KMS-11 (cell line): ENCODE measurements around the gene ZSCAN1.
"Not testable (repeated sequence)": the region's sequence is repeated elsewhere in the genome, so short reads cannot be mapped to it uniquely, and the experiment has no call there.

Source experiments
- H2AFZ ChIP-seq: fragments of 200-600 bp; sonication (generic); 2 replicates; pipeline ENCODE4 v1.6.1; 2016; ENCODE audit warnings: antibody characterized with exemption, mixed run types, low read depth
- H3K27ac ChIP-seq: fragments of 200-600 bp; sonication (generic); 2 replicates; pipeline ENCODE4 v1.6.1; 2016; ENCODE audit warnings: mild to moderate bottlenecking, mixed run types
- H3K27me3 ChIP-seq: fragments of 200-600 bp; sonication (generic); 2 replicates; pipeline ENCODE4 v1.6.1; 2017; ENCODE audit warnings: mild to moderate bottlenecking, low read depth, mixed run types, moderate library complexity; ENCODE audit not compliant: insufficient read depth
- H3K36me3 ChIP-seq: fragments of 200-600 bp; sonication (generic); 2 replicates; pipeline ENCODE4 v1.6.1; 2017; ENCODE audit warnings: mild to moderate bottlenecking, mixed run types; ENCODE audit not compliant: insufficient read depth
- H3K4me1 ChIP-seq: fragments of 200-600 bp; sonication (generic); 2 replicates; pipeline ENCODE4 v1.6.1; 2016; ENCODE audit warnings: mild to moderate bottlenecking, low read depth, mixed run types; ENCODE audit not compliant: poor library complexity, severe bottlenecking
- H3K4me2 ChIP-seq: fragments of 200-600 bp; sonication (generic); 2 replicates; pipeline ENCODE4 v1.7.0; 2016; ENCODE audit warnings: mild to moderate bottlenecking, mixed run types
- H3K4me3 ChIP-seq: fragments of 200-600 bp; sonication (generic); IDR thresholded peaks from 2 replicates; pipeline ENCODE4 v1.6.1; 2017; ENCODE audit warnings: low read depth, low read length, mixed read lengths; ENCODE audit not compliant: insufficient read depth
- H3K79me2 ChIP-seq: fragments of 200-600 bp; sonication (generic); 2 replicates; pipeline ENCODE4 v1.6.1; 2016; ENCODE audit warnings: low read depth, mixed run types; ENCODE audit not compliant: insufficient read depth
- H3K9ac ChIP-seq: fragments of 200-600 bp; sonication (generic); 2 replicates; pipeline ENCODE4 v1.6.1; 2016; ENCODE audit warnings: mild to moderate bottlenecking, mixed run types
- H4K20me1 ChIP-seq: fragments of 200-600 bp; sonication (generic); 2 replicates; pipeline ENCODE4 v1.6.1; 2016; ENCODE audit warnings: mild to moderate bottlenecking, mixed run types; ENCODE audit not compliant: insufficient read depth
- CTCF ChIP-seq: fragments of 200-600 bp; sonication (generic); conservative IDR thresholded peaks from 2 replicates; pipeline ENCODE4 v1.6.1; 2017; ENCODE audit warnings: low read depth, mild to moderate bottlenecking, antibody characterized with exemption, low read length, moderate library complexity, mixed read lengths

Gene ZSCAN1

GRCh38 chr19:58002384-58003173 is 31.2 kb upstream of the ZSCAN1 start, which contains the start of gene ZNF606:
TSS of gene ZNF606 (minus strand) at chr19:58002820. CDS start at chr19:58001319, 1,501 bp downstream.
- Histone ChIP-seq H3K27ac (peak within 1 kb of the TSS; percentile 33; the same call in 1 of the 2 replicates), H3K36me3 (no peaks in the 10 kb centered on the region), H2AFZ (peak within 1 kb of the TSS; percentile 87), H3K4me3 (no peak within 1 kb of the TSS), H3K4me2 (peak within 1 kb of the TSS; percentile 9; the same call in 1 of the 2 replicates), H4K20me1 (no peaks in the 10 kb centered on the region), H3K27me3 (no peaks in the 10 kb centered on the region), H3K9ac (peak within 1 kb of the TSS; percentile 49; the same call in 1 of the 2 replicates), H3K79me2 (no peaks in the 10 kb centered on the region), H3K4me1 (no peaks in the 10 kb centered on the region)
- TF ChIP-seq CTCF = no peak

- peak overlapping the region; percentile 33; the same call in 1 of the 2 replicates for H3K27ac ChIP-seq
- H3K9ac ChIP-seq = no peak overlapping the region
- H2AFZ ChIP-seq = peak overlapping the region; percentile 87
- no peak for TF ChIP-seq CTCF
- no peaks in the 10 kb centered on the region for H3K36me3 ChIP-seq
- no peaks in the 10 kb centered on the region for H4K20me1 ChIP-seq
- peak overlapping the region; percentile 9; the same call in 1 of the 2 replicates for H3K4me2 ChIP-seq
- no peaks in the 10 kb centered on the region for H3K27me3 ChIP-seq
- no peak overlapping the region for H3K4me3 ChIP-seq
- H3K79me2 ChIP-seq = no peaks in the 10 kb centered on the region
- no peaks in the 10 kb centered on the region for H3K4me1 ChIP-seq
Measured at GRCh38 chr19:58003174-58003828, 30.5 kb upstream of the ZSCAN1 start.

GRCh38 chr19:58007285-58007684 is 26.5 kb upstream of the ZSCAN1 start:
- no peak overlapping the region for H3K27ac ChIP-seq
- no peak overlapping the region for H3K4me2 ChIP-seq
- no peak overlapping the region for H2AFZ ChIP-seq
- H3K79me2 ChIP-seq = no peaks in the 10 kb centered on the region
- H4K20me1 ChIP-seq = no peaks in the 10 kb centered on the region
- H3K27me3 ChIP-seq = no peaks in the 10 kb centered on the region
- H3K9ac ChIP-seq = no peak overlapping the region
- no peak for TF ChIP-seq CTCF
- no peaks in the 10 kb centered on the region for H3K36me3 ChIP-seq
- no peak overlapping the region for H3K4me3 ChIP-seq
- no peaks in the 10 kb centered on the region for H3K4me1 ChIP-seq

- H3K27ac ChIP-seq, H3K4me2 ChIP-seq, H3K4me1 ChIP-seq, H3K79me2 ChIP-seq, H2AFZ ChIP-seq, H4K20me1 ChIP-seq, H3K4me3 ChIP-seq, H3K27me3 ChIP-seq, H3K9ac ChIP-seq, H3K36me3 ChIP-seq: not testable (repeated sequence)
Measured at GRCh38 chr19:58008877-58009276, 24.9 kb upstream of the ZSCAN1 start.
